ENCODE measurements around the gene SLC12A1.

The SLC12A1 gene

DNA sequence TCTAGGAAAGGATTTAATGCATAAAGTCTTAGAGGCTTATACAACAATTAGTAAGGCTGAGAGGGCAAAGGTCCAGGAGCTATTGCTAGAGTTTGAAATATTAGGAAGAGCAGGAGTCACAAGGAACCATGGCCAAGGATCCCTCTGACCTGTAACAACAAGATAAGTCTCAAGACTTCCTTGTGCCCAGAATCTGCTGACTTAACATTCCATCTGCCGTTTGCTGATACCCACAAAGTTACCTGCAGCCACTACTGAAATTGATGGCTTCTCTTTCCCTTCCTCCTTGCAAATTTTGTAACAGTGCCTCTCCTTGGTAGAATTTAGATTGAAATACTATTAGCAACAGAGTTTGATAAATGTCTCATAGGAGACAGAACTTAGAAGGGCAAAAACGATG is 23.4 kb upstream of the SLC12A1 start:
- no peak for TF ChIP-seq SNAI2 (CRISPR knock-in tag; IDR thresholded peaks at IDR 0.05)
- TF ChIP-seq, protein P1, sequence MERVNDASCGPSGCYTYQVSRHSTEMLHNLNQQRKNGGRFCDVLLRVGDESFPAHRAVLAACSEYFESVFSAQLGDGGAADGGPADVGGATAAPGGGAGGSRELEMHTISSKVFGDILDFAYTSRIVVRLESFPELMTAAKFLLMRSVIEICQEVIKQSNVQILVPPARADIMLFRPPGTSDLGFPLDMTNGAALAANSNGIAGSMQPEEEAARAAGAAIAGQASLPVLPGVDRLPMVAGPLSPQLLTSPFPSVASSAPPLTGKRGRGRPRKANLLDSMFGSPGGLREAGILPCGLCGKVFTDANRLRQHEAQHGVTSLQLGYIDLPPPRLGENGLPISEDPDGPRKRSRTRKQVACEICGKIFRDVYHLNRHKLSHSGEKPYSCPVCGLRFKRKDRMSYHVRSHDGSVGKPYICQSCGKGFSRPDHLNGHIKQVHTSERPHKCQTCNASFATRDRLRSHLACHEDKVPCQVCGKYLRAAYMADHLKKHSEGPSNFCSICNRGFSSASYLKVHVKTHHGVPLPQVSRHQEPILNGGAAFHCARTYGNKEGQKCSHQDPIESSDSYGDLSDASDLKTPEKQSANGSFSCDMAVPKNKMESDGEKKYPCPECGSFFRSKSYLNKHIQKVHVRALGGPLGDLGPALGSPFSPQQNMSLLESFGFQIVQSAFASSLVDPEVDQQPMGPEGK (CRISPR knock-in tag; IDR thresholded peaks at IDR 0.05; ENCODE audit: borderline replicate concordance), result no peak
- TF ChIP-seq, protein P2, sequence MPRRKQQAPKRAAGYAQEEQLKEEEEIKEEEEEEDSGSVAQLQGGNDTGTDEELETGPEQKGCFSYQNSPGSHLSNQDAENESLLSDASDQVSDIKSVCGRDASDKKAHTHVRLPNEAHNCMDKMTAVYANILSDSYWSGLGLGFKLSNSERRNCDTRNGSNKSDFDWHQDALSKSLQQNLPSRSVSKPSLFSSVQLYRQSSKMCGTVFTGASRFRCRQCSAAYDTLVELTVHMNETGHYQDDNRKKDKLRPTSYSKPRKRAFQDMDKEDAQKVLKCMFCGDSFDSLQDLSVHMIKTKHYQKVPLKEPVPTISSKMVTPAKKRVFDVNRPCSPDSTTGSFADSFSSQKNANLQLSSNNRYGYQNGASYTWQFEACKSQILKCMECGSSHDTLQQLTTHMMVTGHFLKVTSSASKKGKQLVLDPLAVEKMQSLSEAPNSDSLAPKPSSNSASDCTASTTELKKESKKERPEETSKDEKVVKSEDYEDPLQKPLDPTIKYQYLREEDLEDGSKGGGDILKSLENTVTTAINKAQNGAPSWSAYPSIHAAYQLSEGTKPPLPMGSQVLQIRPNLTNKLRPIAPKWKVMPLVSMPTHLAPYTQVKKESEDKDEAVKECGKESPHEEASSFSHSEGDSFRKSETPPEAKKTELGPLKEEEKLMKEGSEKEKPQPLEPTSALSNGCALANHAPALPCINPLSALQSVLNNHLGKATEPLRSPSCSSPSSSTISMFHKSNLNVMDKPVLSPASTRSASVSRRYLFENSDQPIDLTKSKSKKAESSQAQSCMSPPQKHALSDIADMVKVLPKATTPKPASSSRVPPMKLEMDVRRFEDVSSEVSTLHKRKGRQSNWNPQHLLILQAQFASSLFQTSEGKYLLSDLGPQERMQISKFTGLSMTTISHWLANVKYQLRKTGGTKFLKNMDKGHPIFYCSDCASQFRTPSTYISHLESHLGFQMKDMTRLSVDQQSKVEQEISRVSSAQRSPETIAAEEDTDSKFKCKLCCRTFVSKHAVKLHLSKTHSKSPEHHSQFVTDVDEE (CRISPR knock-in tag; IDR thresholded peaks at IDR 0.05), result no peak
- TF ChIP-seq, protein P3, sequence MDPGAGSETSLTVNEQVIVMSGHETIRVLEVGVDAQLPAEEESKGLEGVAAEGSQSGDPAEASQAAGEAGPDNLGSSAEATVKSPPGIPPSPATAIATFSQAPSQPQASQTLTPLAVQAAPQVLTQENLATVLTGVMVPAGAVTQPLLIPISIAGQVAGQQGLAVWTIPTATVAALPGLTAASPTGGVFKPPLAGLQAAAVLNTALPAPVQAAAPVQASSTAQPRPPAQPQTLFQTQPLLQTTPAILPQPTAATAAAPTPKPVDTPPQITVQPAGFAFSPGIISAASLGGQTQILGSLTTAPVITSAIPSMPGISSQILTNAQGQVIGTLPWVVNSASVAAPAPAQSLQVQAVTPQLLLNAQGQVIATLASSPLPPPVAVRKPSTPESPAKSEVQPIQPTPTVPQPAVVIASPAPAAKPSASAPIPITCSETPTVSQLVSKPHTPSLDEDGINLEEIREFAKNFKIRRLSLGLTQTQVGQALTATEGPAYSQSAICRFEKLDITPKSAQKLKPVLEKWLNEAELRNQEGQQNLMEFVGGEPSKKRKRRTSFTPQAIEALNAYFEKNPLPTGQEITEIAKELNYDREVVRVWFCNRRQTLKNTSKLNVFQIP (CRISPR knock-in tag; IDR thresholded peaks at IDR 0.05; ENCODE audit: borderline replicate concordance, low read depth), result no peak
- TF ChIP-seq PPARA (CRISPR knock-in tag; IDR thresholded peaks at IDR 0.05; ENCODE audit: borderline replicate concordance), result no peak
- no peak for TF ChIP-seq ZFP30 (CRISPR knock-in tag; IDR thresholded peaks at IDR 0.05)
- no peak for TF ChIP-seq TOX (CRISPR knock-in tag; IDR thresholded peaks at IDR 0.05; ENCODE audit: borderline replicate concordance)
- TF ChIP-seq ZNF70 (CRISPR knock-in tag; IDR thresholded peaks at IDR 0.05), result no peak
- no peak for TF ChIP-seq CREB5 (CRISPR knock-in tag; IDR thresholded peaks at IDR 0.05; ENCODE audit: low read depth)
- no peak for TF ChIP-seq ZC3H10 (CRISPR knock-in tag; IDR thresholded peaks at IDR 0.05)
- ATAC-seq, result no peak

DNA sequence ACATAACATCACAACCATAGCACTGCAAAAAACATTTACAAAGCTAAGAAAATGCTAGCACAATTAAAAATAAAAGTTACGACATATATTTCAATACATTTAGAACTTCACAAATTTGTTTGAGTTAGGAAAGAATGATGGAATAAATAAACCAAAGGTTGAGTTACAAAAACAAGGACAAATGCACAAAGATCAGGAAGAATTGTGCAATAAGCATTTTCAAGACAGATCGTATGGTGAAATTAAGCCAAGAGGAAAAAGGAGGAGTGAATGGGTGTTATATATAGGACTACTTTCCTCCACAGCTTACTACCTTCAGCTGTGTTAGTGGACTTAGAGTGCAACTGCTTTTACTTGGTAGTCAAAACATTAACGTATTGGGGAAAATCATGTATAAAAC is 20.6 kb upstream of the SLC12A1 start:
- TF ChIP-seq CREB5 (CRISPR knock-in tag; IDR thresholded peaks at IDR 0.05; ENCODE audit: low read depth) (no peak), ZC3H10 (CRISPR knock-in tag; IDR thresholded peaks at IDR 0.05) (no peak), OSR1 (CRISPR knock-in tag; IDR thresholded peaks at IDR 0.05) (no peak)
- TF ChIP-seq, protein P1 (CRISPR knock-in tag; IDR thresholded peaks at IDR 0.05; ENCODE audit: borderline replicate concordance), result no peak

DNA sequence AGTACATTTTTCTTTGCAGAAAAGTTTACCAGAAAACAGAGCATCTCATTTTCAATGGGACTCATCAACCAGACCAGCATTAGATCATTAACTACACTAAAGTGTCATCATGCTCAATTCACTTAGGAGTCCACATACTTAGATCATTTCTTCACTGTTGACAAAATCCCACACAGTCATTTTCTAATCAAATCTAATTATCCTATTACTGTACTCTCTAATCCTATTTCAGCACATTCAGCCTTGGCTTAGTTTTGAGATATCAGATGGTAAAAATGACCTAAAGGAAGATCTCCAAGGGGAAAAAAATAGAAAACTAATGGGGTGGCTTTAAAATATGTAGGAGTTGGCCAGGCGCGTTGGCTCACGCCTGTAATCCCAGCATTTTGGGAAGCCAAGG is 19.8 kb upstream of the SLC12A1 start:
- ATAC-seq, result no peak
- TF ChIP-seq SNAI2 (CRISPR knock-in tag; IDR thresholded peaks at IDR 0.05), result no peak
- TF ChIP-seq ARNTL (CRISPR knock-in tag; IDR thresholded peaks at IDR 0.05; ENCODE audit: borderline replicate concordance, low read depth), result no peak
- no peak for TF ChIP-seq PPARA (CRISPR knock-in tag; IDR thresholded peaks at IDR 0.05; ENCODE audit: borderline replicate concordance)
- no peak for TF ChIP-seq TOX (CRISPR knock-in tag; IDR thresholded peaks at IDR 0.05; ENCODE audit: borderline replicate concordance)
- TF ChIP-seq ISL1 (CRISPR knock-in tag; IDR thresholded peaks at IDR 0.05), result 0 out of 2 replicates have a peak, but pooled peaks have one; percentile 12
- TF ChIP-seq, protein P3 (CRISPR knock-in tag; IDR thresholded peaks at IDR 0.05; ENCODE audit: borderline replicate concordance, low read depth), result no peak
- TF ChIP-seq RARB (CRISPR knock-in tag; IDR thresholded peaks at IDR 0.05), result no peak
- TF ChIP-seq ZC3H10 (CRISPR knock-in tag; IDR thresholded peaks at IDR 0.05), result no peak
- no peak for TF ChIP-seq ZFP30 (CRISPR knock-in tag; IDR thresholded peaks at IDR 0.05)
- no peak for TF ChIP-seq BACH2 (CRISPR knock-in tag; IDR thresholded peaks at IDR 0.05; ENCODE audit: borderline replicate concordance)
- no peak for TF ChIP-seq ZNF70 (CRISPR knock-in tag; IDR thresholded peaks at IDR 0.05)
- no peak for TF ChIP-seq ZNF8 (CRISPR knock-in tag; IDR thresholded peaks at IDR 0.05)
- peak; percentile 48; the same call in 1 of the 2 replicates for TF ChIP-seq ZFP3 (CRISPR knock-in tag; IDR thresholded peaks at IDR 0.05)

More for the DNA sequence above, 20.6 kb upstream of the SLC12A1 start:
- no peak for ATAC-seq
